GM21447 (cell line): ENCODE measurements around the gene DHRS9.

ENCODE experiments used
- ATAC-seq: cut with Tn5 transposase; IDR thresholded peaks from one replicate; pipeline ENCODE4 v1.9.1; 2021; ENCODE audit not compliant: unreplicated experiment

The DHRS9 gene

DNA sequence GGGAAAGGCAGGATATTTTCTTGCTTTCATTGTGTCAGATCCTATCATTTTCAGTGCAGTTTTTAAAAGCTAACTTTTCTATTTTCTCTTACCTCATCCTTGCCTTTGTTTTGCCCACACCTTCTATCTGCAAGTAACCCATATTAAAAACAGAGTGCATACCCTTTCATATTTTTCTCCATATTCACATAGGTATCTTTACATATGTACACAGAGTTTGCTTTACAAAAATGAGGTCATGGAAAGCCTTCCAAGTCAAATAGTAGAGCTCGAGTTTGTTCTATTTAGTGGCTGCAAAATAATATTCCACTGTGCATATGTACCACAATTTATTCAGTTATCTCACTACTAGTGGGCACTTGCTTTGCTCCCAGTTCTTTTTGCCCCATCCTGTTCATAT lies 3.9 kb upstream of the DHRS9 start:
- ATAC-seq: no peak

DNA sequence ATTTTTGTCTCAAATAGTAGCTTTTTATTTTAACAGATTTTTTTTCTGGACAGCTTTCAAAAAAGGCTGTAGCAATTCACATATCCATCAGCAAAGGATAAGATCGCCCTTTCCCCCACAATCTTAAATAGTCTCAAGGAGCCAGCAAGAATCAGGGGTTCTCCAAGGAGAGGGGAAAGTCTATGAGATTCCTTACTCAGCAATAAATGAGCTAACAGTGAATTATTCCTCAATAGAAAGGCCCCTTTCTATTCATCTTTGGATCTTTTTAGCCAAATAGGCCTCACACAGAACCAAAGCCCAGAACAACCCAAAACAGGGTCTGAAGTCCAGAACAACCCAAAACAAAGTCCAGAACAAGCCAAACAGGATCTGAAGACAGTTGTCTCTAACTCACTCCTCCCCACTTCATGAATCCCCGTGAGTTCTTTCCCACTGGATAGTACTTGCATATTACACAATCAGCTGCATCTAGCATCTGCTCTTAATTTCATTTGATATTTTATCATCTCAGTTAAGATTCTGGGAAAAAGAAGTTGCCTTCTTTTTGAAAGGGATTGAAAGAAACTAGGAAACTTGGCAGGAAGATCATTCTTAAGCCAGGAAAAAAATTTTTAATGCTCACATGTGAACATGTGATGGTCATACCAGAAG lies 3.4 kb upstream of the DHRS9 start:
- ATAC-seq: no peak

DNA sequence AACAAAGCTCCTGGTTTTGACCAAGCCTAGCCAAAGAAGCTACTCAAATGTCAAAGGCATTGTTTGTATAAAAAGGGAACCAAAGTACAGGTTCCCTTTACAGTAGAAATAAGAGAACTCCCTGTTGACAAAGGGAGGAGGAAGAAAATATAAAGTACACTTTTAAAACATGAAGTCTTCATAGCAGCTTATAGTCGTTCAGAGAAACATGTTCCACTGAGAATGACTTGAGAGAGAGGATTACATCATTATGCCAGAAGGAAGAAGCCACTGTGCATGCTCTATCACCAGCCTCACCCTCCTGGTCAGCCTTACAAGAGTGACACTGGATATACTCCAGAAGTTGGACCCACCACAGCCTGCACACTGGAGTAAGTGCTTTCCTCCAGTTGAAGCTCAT lies 2.5 kb upstream of the DHRS9 start:
- ATAC-seq: no peak

DNA sequence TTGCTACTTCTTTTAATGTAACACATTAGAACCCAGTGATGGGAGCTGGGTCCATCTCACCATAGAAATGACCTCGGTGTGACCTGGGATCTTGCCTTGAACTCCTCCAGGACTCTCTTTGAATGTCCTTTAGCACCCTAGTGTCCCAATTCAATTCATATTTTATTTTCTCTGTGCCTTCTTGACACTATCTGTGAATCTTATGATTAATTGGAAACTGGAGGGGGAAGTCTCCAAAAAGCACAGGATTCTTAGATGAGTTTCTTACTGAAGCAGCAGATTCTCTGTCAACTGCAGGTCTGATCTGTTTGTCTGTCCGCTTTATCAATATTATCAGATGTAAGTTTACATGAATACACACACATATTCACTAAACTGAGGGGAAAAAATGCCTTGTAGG lies 470 bp downstream of the DHRS9 start:
- ATAC-seq: no peak

DNA sequence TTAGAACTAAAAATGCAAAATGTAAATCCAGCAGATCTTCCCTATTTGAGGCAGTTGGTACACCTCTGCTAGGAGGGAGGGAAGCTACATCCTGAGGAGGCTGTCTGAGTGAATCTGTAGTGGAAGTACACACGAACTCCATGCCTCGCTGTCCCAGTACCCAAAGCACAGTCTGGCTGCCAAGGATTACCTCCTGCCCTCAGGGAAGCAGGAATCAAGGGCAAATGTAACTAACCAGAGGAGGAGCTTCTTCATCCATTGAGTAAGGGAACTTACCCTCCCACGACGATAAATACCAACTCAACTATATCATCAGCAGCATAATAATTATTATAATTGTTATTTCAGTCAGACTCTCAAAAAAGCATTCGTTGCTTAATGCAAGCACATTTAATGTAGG lies 2.1 kb downstream of the DHRS9 start:
- ATAC-seq: no peak

DNA sequence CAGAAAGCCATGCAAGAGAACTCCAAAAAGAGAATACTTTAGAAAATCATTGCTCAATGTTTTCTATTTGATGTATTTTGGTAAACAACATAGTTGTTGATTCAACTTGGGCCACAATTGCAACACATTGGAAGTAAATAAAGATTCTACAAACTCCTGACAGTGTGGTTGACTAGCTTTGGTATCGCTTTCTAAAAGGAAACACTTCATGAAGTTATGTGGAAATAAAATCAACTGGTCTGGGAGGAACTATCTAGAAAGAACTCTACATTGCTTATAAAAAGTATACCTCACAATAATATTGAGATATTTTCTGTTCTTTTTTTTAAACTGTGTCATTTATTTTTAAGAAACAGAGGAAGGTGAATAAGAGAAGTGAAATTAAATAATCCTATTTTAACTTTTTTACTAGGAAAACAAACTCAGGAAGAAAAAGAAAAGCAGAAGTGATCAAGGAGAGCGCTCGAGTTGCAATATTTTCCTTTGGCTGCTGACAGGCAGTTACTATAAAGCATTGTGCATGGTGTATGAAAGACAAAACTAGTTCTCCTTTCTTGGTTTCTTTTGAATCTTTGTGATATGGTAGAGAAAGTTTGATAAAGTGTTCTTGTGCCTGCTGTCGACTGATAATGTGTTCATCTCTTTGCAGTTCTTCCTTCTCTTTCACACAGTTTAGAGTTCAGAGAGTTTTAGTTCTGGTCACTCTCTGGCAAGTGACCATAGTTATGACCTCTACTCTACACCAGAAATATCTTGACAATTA lies 3.0 kb downstream of the DHRS9 start:
- ATAC-seq: peak; percentile 43

DNA sequence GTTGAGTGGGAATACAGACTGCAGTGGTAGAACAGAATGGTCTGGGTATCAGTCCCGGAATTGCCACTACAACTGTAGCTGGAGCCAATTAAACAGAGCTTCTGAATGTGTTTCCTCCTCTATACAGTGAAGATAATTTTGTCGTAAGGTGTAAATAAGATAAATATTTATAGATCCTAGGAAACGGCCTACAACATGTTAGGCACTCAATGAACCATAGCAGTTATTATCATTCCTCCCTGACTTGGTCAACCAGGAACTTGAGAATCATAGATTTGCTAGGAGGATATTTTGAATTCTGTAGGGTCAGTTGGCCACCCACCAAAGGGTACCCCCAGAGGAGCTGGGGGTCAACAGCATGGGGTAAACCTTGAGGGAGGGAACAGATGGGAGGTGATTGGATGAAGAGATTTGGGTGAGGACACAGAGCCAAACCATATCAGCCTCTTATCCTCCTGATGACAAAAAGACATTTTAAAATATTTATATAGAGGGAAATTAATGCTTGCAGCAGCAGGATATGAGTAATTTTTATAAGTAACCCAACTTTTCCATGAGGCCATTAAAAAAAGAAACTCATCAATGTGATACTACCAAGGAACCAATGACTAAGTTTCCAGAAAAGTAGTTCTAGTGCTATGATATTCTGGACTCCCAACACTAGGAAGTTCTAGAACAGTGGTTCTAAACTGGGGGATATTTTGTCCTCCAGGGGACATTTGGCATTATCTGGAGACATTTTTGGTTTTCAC lies 4.0 kb downstream of the DHRS9 start:
- no peak for ATAC-seq

DNA sequence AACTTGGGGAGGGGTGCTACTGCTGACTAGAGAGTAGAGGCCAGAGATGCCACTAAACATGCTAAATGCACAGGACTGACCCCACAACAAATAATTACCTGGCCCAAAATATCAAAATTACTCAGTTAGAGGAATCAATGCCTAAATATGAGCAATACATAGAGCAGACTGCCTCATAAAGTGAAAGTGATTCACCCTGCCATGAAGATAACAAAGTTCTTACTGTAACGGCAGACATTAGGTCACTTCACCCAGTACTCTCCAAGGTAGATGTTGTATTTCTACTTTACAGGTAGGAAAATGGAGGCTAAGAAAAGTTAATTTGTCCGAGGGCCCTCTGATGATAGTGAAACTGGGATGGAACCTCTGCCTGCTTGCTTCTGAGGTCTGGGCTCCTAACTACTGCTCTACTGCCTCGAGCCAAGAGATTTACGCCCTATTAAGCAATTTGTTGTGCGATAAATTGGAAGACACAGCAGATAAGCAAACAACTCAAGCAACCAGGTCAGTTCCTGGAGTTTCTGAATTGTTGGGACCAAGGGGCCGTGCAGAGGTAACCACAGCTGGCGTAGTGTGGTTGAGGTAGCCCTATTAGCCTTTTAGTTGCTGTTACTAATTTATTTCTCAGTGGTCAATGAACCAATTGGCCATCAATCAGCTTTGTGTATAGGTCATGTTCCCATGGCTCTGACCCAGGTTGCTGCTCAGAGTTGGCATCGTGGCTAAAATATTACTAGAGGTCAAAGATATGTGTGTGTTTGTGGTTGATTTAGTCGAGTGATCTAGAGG lies 4.8 kb downstream of the DHRS9 start:
- ATAC-seq: peak; percentile 48

DNA sequence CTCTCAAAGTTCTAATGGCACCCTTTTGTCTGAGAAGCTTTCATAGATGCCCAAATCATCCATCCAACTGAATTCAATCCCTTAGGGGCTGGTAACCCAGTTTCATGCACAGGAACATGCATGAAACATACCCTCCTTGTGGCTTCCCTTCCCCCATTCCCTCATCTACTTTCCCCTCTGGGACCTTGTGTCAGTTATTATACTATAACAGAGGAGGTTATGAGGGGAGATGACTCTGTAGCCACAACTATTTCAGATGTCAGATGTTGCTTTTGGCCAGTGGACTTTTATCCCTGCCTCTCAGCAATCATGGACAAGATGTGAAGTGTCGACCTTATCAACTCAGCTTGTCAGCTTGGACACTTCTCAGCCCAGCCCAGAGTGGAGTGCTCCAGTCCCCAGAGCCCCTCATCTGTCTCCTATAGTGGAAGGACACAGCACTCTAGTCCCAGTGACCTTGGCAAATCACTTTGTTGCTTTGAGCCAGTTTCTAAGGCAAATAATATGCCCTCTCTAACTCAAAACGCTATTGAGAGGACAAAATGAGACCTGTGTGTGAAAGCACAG lies 8.4 kb downstream of the DHRS9 start:
- no peak for ATAC-seq

DNA sequence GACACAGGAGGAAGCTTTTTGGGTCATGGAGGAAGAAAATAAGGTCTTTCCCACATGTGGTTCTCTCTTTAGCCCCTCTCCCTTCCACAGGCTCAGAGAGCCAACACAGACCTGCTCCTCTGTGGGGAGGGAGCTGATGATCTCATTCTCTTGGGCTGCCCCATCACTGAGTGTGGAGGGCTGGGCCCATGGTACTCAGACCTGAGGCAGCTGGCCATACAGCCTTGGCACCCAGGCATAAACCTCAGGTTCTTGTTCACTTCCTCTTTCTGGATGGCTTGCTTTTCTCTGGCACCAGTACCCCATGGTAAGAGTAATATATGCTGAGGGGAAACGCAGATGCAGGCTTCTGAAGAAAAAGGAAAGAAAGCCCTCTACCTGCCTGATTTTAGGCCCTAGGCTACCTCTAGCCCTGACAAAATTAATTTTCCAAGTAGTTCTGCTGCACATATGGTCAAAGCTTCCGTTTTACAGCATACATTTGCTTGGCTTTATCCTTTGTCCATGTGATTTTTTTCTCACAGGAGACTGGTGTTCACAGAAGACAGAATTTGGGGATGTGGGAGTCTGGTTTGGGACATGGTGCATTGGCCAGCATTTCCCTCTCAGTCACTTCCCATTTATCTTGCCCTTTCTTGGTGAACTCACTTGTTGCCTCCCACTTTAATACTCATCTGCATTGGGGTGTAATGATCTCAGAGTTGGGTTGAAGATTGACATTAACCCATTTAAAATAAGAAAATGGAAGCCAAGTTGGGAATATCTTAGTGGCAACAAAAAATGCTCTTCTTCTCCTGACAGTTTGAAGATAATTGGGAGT lies 11.1 kb downstream of the DHRS9 start:
- peak; percentile 82 for ATAC-seq

DNA sequence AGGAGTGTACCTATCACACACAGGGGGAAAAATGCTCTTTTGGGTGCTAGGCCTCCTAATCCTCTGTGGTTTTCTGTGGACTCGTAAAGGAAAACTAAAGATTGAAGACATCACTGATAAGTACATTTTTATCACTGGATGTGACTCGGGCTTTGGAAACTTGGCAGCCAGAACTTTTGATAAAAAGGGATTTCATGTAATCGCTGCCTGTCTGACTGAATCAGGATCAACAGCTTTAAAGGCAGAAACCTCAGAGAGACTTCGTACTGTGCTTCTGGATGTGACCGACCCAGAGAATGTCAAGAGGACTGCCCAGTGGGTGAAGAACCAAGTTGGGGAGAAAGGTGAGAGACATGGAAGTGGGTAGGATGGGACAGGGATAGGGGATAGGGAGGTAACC lies 12.2 kb downstream of the DHRS9 start:
- ATAC-seq: no peak

DNA sequence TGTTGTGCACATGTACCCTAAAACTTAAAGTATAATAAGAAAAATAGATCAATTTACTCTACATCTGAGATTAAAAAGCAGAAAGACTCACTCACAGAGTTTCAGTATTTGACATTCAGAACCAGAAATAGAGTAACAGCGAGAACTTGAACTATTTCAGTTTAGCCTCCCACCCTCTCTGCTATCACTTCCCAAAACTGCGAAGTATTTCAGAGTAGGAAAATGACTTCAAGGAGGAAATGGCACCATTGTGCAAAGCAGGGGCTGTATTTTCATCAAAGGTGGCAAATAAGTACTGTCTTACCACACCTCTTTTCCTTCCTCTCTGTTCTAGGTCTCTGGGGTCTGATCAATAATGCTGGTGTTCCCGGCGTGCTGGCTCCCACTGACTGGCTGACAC lies 13.6 kb downstream of the DHRS9 start:
- peak; percentile 42 for ATAC-seq

DNA sequence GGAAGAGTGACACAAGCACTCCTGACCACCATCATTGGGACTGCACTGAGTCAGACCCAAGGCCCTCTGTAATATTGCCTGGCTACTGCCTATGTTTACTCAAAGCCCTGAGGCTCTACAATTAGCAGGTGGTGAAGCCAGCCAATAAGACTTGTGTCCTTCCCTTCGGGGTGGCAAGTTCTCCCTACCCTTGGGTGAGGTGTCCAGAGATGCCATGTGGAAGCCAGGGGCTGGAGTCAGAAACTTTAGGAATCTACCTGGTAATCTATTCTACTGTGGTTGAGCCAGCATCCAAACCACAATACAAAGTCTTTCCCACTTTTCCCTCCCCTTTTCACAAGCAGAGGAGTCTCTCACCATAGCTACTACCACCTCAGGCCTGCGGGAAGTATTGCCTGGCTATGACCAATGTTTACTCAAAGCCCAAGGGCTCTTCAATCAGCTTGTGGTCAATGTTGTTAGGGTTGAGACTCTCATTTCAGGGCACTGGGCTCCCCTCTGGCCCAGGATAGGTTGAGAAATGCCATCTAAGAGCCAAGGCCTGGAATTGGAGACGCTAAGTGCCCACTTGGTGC lies 17.6 kb downstream of the DHRS9 start:
- ATAC-seq: no peak

DNA sequence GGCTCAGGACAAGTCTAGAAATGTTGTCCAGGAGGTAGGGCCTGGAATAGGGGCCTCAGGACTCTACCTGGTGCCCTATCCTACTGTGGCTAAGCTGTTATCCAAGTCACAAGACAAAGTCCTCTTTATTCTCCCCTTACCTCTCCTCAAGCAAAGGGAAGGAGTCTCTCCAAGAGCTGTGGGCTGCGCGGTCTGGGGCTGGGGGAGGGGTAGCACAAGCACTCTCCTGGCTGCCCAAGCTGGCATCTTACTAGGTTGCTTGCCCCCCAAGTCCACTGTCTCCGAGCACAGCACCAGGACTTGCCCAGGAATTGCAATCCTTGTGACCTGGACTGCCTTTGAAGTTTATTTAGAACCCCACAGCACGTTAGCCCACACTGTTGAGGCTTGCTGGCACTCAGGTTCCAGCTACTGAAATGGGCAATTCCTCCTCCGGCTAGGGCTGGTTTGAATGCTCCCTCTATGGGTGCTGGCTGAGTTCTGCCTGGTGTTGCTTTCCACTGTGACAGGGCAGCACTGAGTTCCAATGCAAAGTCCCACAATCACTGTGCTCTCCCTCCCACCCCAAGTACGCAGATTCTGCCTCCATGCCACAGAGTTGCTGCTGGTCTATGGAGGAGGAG lies 18.5 kb downstream of the DHRS9 start:
- no peak for ATAC-seq

DNA sequence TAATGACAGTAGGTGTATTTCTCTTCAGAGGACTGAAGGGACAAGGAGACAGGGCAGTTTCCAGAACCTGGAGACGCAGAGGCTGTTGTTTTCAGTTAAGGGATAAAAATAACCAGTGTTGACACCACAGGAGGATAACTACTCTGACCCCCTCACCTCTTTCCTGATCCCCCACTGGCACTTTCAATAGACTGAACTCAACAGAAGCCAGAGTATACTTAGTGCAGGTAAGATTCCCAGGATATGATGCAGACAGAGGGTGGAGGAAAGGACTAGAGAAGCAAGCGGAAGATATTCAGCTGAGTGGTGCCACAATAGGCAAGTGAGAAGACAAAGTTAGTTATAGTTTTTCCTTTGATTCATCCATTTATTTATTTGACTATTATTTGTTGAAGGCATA lies 19.8 kb downstream of the DHRS9 start:
- no peak for ATAC-seq

DNA sequence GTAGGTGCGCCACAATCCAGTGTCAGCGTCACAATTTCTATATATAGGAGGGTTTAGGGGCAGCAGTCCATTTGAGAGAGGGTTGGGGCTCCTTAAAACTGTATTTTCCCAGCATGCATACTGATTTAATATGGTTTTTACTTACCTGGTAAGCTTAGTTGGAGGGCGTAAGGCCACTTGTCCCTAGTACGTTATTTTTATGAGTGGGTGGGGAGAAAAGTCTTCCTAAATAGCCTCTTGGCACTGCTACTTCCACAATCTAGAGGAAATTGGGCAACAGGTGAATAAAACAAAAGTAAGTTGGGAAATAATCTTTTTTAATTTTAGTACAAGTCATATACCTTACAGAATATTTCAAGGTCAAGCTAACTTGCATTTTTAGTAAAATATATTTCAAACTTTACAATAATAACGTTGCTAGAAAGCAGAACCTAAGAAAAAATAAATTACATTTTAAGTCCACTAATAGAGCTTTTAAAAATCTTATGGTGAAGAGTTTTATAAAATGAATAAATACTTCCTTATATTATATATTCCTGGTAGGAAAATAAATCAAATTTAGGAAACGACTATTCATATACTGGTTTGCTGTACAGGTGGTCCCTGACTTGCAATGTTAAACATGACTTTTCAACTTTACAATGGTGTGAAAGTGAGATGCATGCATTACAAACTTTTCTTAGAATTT lies 20.9 kb downstream of the DHRS9 start:
- ATAC-seq: no peak

DNA sequence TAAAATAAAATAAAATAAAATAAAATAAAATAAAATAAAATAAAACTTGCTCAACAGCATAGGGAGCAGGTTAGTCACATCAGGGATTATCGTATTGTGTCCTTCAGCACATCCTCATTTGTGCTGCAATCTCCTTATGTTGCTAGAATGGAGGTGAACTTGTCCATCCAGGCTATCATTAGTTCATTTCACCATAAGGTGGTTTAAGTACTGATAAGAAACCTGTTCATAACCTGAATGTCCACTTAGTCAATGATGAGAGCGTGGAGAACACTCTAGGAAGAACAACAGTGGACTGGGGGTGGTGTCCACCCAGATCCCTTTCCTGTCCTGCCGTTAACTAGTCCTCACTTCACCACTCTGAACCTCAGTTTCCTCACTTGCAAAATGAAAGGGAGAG lies 21.9 kb downstream of the DHRS9 start:
- no peak for ATAC-seq

DNA sequence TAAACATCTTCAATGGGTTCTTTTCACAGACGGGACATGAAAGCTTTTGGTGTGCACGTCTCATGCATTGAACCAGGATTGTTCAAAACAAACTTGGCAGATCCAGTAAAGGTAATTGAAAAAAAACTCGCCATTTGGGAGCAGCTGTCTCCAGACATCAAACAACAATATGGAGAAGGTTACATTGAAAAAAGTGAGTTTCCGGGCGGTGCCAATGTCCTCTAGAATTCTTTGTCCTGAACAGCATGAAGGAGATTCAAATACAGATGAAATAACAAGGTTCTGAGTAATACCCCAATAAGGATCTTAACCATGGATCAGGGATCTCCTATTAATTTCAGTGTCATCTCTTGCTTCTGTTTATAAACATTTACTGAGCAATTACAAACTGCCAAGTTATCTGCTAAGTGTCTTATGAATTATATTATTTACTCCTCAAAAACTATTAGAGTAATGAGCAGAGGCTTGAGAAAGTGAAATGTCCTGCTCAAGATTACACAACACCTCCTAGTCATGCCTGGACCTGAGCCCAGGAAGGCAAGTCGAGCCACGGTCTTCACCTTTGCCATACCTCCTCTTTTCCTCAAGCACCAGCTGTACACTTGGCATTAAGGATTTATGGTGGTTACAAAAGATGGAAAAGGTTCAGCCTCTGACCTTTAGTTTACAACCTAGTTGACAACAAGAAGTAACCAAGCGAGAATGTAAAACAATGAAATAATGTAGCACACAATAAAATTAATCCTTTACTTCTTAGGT lies 22.6 kb downstream of the DHRS9 start:
- ATAC-seq: no peak
